HepG2 (cell line): ENCODE data around the gene HOXB5. TPM values are rescaled to one million over a fixed set of nuclear protein-coding genes. Genes with fewer than 3 reads are reported as not detected.

Experiments
- ATAC-seq: fragments of 200-7000 bp; cut with Tn5 transposase; 3 replicates; pipeline ENCODE4 v1.9.1; 2020; ENCODE audit warnings: mild to moderate bottlenecking, moderate library complexity
- BruUV-seq: library from RNA; stranded (reverse); fragments of 400-500 nt; replicated peaks from 2 replicates; lab custom pipeline; 2021; lab: Mats Ljungman, UMichigan
- CTCF ChIA-PET: fragments of 300-600 bp; formaldehyde crosslinking; extraction: SDS; loops from one replicate; lab custom pipeline; 2021; ENCODE audit warnings: low total read pairs, inconsistent platforms, low intra/inter-chr PET ratio; lab: Yijun Ruan, JAX
- POLR2A ChIA-PET: fragments of 350-600 bp; sonication (Branson Sonifier 250); formaldehyde crosslinking; loops from one replicate; lab custom pipeline; 2020; ENCODE audit warnings: antibody characterized with exemption, inconsistent platforms; lab: Yijun Ruan, JAX
- DNase-seq: peaks from one replicate; pipeline ENCODE4 v3.0.0-alpha.2; 2015; ENCODE audit warnings: low spot score
- FAIRE-seq: peaks from 3 replicates; lab custom pipeline; 2011; peaks lifted over from hg19 to GRCh38; lab: Jason Lieb, UNC
- H2AFZ ChIP-seq: one replicate; pipeline ENCODE4 v1.6.1; 2011; ENCODE audit warnings: low read length, inconsistent platforms
- H3K27ac ChIP-seq: fragments of 300-600 bp; 3 replicates; pipeline ENCODE4 v1.8.0; 2011; ENCODE audit warnings: mixed run types, mild to moderate bottlenecking, mixed read lengths, low read length, inconsistent platforms; ENCODE audit not compliant: insufficient read depth; ENCODE audit errors: extremely low read length
- H3K27me3 ChIP-seq, 2 experiments: fragments of 200-600 bp in 1 of 2; 2 replicates in 1 of 2; 3 replicates in 1 of 2; pipeline versions ENCODE4 v1.6.0 to v1.8.0; 2011; ENCODE audit warnings: low read length in 2 of 2, mild to moderate bottlenecking in 2 of 2, moderate library complexity in 2 of 2, inconsistent platforms in 1 of 2; ENCODE audit not compliant: insufficient read depth in 2 of 2, control insufficient read depth in 1 of 2
- H3K36me3 ChIP-seq, 2 experiments: fragments of 200-600 bp in 1 of 2; replicated peaks in 1 of 2; 2 replicates in 1 of 2; 3 replicates in 1 of 2; pipeline versions ENCODE4 v1.5.1 to v1.8.0; 2011; ENCODE audit warnings: low read length in 2 of 2, inconsistent platforms in 1 of 2; ENCODE audit not compliant: insufficient read depth in 2 of 2, control insufficient read depth in 1 of 2
- H3K4me1 ChIP-seq: 2 replicates; pipeline ENCODE4 v1.5.1; 2012; ENCODE audit warnings: low read length, inconsistent platforms; ENCODE audit not compliant: insufficient read depth
- H3K4me2 ChIP-seq: 2 replicates; pipeline ENCODE4 v1.6.0; 2011; ENCODE audit warnings: low read depth, low read length, inconsistent platforms
- H3K4me3 ChIP-seq, 3 experiments: fragments of 200-600 bp in 1 of 3; sonication (generic), shearing (Covaris generic) in 1 of 3; replicated peaks in 1 of 3; 2 replicates each; pipeline ENCODE4 v1.5.1; 2011 to 2016; ENCODE audit warnings: low read length in 3 of 3, inconsistent platforms in 2 of 3, low read depth in 2 of 3, mild to moderate bottlenecking in 2 of 3, control low read depth in 1 of 3, mixed read lengths in 1 of 3; ENCODE audit not compliant: insufficient read depth in 1 of 3
- H3K79me2 ChIP-seq: one replicate; pipeline ENCODE4 v1.6.1; 2011; ENCODE audit warnings: low read length, inconsistent platforms; ENCODE audit not compliant: insufficient read depth
- H3K9ac ChIP-seq: 2 replicates; pipeline ENCODE4 v1.6.0; 2011; ENCODE audit warnings: mild to moderate bottlenecking, low read depth, low read length, inconsistent platforms; ENCODE audit not compliant: insufficient read depth
- H3K9me3 ChIP-seq: 2 replicates; pipeline ENCODE4 v1.5.1; 2012; ENCODE audit warnings: mild to moderate bottlenecking, low read length
- H4K20me1 ChIP-seq: 2 replicates; pipeline ENCODE4 v1.6.0; 2011; ENCODE audit warnings: inconsistent platforms, mild to moderate bottlenecking, low read length, moderate library complexity; ENCODE audit not compliant: insufficient read depth
- ETS1 ChIP-seq: sonication (generic); formaldehyde crosslinking; IDR thresholded peaks from 2 replicates; pipeline ENCODE4 v1.4.0; 2020; ENCODE audit warnings: missing genetic modification reagents
- HCFC1 ChIP-seq: fragments of 150-350 bp; IDR thresholded peaks from 2 replicates; pipeline ENCODE4 v1.6.1; 2014; ENCODE audit warnings: low read depth, low read length
- NCOA1 ChIP-seq: sonication (generic); formaldehyde crosslinking; IDR thresholded peaks from 2 replicates; pipeline ENCODE4 v1.9.0; 2021; ENCODE audit warnings: missing genetic modification reagents
- ONECUT2 ChIP-seq: sonication (generic); formaldehyde crosslinking; IDR thresholded peaks from 2 replicates; pipeline ENCODE4 v1.4.0; 2020; ENCODE audit warnings: missing genetic modification reagents
- REL ChIP-seq: sonication (generic); formaldehyde crosslinking; conservative IDR thresholded peaks from 2 replicates; pipeline ENCODE4 v1.8.0; 2022; ENCODE audit warnings: mild to moderate bottlenecking, missing genetic modification reagents, moderate library complexity
- SCMH1 ChIP-seq: sonication (generic); formaldehyde crosslinking; IDR thresholded peaks from 2 replicates; pipeline ENCODE4 v1.9.0; 2021; ENCODE audit warnings: missing genetic modification reagents, mild to moderate bottlenecking, borderline replicate concordance
- SP1 ChIP-seq, 2 experiments: fragments of 450-650 bp in 1 of 2; sonication (generic) in 1 of 2; formaldehyde crosslinking in 1 of 2; IDR thresholded peaks; 2 replicates each; pipeline versions ENCODE4 v1.4.0 to v1.6.1; 2016 to 2020; ENCODE audit warnings: missing genetic modification reagents in 1 of 2
- XBP1 ChIP-seq: sonication (generic); formaldehyde crosslinking; IDR thresholded peaks from 2 replicates; pipeline ENCODE4 v1.5.0; 2020; ENCODE audit warnings: missing genetic modification reagents
- ZBTB1 ChIP-seq: sonication (generic); formaldehyde crosslinking; IDR thresholded peaks from 2 replicates; pipeline ENCODE4 v1.4.0; 2020; ENCODE audit warnings: missing genetic modification reagents, borderline replicate concordance
- ZNF234 ChIP-seq: sonication (generic); formaldehyde crosslinking; conservative IDR thresholded peaks from 2 replicates; pipeline ENCODE4 v1.5.1; 2020; ENCODE audit warnings: mild to moderate bottlenecking, missing genetic modification reagents
- ZNF280D ChIP-seq: sonication (generic); formaldehyde crosslinking; IDR thresholded peaks from 2 replicates; pipeline ENCODE4 v1.5.1; 2020; ENCODE audit warnings: mild to moderate bottlenecking, missing genetic modification reagents
- ZNF503 ChIP-seq: sonication (generic); formaldehyde crosslinking; IDR thresholded peaks from 2 replicates; pipeline ENCODE4 v1.4.0; 2020; ENCODE audit warnings: missing genetic modification reagents
- ZNF557 ChIP-seq: sonication (generic); formaldehyde crosslinking; IDR thresholded peaks from 2 replicates; pipeline ENCODE4 v1.4.0; 2020; ENCODE audit warnings: missing genetic modification reagents
- ZNF577 ChIP-seq: sonication (generic); formaldehyde crosslinking; IDR thresholded peaks from 2 replicates; pipeline ENCODE4 v1.4.0; 2020; ENCODE audit warnings: mild to moderate bottlenecking, low read depth, missing genetic modification reagents, borderline replicate concordance
- ZSCAN5A ChIP-seq: sonication (generic); formaldehyde crosslinking; IDR thresholded peaks from 2 replicates; pipeline ENCODE4 v1.8.0; 2022; ENCODE audit warnings: mild to moderate bottlenecking, missing genetic modification reagents, borderline replicate concordance
- WGBS: methylation state at CpG from one replicate; pipeline ENCODE4 v1.1.6; 2017; ENCODE audit warnings: low lambda C conversion rate; 5-methylcytosine and 5-hydroxymethylcytosine counted together
- in situ Hi-C: cut with HindIII; loops from 2 replicates; pipeline ENCODE4 v1.10.0; 2017; ENCODE audit warnings: low pct_unique_long_range_greater_than_20kb; ENCODE audit not compliant: extremely low pct_ligation_motif_present
- intact Hi-C: fragments of 100-400 bp; cut with micrococcal nuclease; formaldehyde crosslinking; loops from one replicate; pipeline ENCODE4 v1.10.0; 2022; ENCODE audit not compliant: unreplicated experiment
- polyA plus RNA-seq, 8 experiments: library from polyadenylated mRNA; depleted of rRNA in 3 of 8; stranded (reverse) in 7 of 8; unstranded in 1 of 8; fragments of >200 nt; fragmentation: Illumina TruSeq in 4 of 8; extraction: Trizol in 4 of 8; gene quantifications; 2 replicates each; pipeline versions ENCODE4 v1.2.1 to v1.2.3, GENCODE V29; 2011 to 2016; ENCODE audit warnings: low read depth in 4 of 8, missing spikeins in 1 of 8, mixed read lengths in 1 of 8; ENCODE audit not compliant: insufficient read depth in 1 of 8
- total RNA-seq, 5 experiments: library from RNA; depleted of rRNA; stranded (reverse); fragments of >200 nt; fragmentation: Illumina TruSeq; extraction: Trizol; gene quantifications; 2 replicates each; pipeline ENCODE4 v1.2.3, GENCODE V29; 2016; ENCODE audit warnings: low read depth in 1 of 5
- TF ChIP-seq, protein P1 (sequence below): sonication (generic); formaldehyde crosslinking; IDR thresholded peaks from 2 replicates; pipeline ENCODE4 v1.5.0; 2020; ENCODE audit warnings: mild to moderate bottlenecking, missing genetic modification reagents

Gene HOXB5
- total and polyA plus RNA-seq, 2 of the 13 experiments (the other 11 are each of a cell fraction or from before 2014, with no cell fraction given) = not detected

- intact Hi-C loops = no loop called here
- no peak for FAIRE-seq
- TF ChIP-seq ZNF577 (no peak), ETS1 (CRISPR knock-in tag) (no peak), SP1 (IDR thresholded peaks at IDR 0.05) (no peak), SP1 (CRISPR knock-in tag; IDR thresholded peaks at IDR 0.05) (no peak), ZSCAN5A (CRISPR knock-in tag) (no peak), ZBTB1 (CRISPR knock-in tag) (no peak), ZNF503 (CRISPR knock-in tag) (no peak), ZNF557 (no peak), HCFC1 (no peak), SCMH1 (CRISPR knock-in tag) (no peak), NCOA1 (CRISPR knock-in tag) (no peak), ZNF234 (CRISPR knock-in tag) (no peak), ZNF280D (CRISPR knock-in tag) (no peak), XBP1 (CRISPR knock-in tag) (no peak), ONECUT2 (CRISPR knock-in tag) (no peak), REL (CRISPR knock-in tag) (no peak)
- TF ChIP-seq, protein P1, sequence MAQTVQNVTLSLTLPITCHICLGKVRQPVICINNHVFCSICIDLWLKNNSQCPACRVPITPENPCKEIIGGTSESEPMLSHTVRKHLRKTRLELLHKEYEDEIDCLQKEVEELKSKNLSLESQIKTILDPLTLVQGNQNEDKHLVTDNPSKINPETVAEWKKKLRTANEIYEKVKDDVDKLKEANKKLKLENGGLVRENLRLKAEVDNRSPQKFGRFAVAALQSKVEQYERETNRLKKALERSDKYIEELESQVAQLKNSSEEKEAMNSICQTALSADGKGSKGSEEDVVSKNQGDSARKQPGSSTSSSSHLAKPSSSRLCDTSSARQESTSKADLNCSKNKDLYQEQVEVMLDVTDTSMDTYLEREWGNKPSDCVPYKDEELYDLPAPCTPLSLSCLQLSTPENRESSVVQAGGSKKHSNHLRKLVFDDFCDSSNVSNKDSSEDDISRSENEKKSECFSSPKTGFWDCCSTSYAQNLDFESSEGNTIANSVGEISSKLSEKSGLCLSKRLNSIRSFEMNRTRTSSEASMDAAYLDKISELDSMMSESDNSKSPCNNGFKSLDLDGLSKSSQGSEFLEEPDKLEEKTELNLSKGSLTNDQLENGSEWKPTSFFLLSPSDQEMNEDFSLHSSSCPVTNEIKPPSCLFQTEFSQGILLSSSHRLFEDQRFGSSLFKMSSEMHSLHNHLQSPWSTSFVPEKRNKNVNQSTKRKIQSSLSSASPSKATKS (CRISPR knock-in tag) = no peak
Measured at GRCh38 chr17:48629411-48629759, 35.8 kb upstream of the HOXB5 start.

More at GRCh38 chr17:48629411-48629759, 35.8 kb upstream of the HOXB5 start:
- H3K4me1 ChIP-seq = no peaks in the 10 kb centered on the region
- ATAC-seq (no peak), DNase-seq (no peak)
- H2AFZ ChIP-seq = no peak overlapping the region
- H4K20me1 ChIP-seq = no peaks in the 10 kb centered on the region
- ChIA-PET CTCF (no interaction called here), POLR2A (no interaction called here)
- H3K4me3 ChIP-seq = no peak overlapping the region
- no peak overlapping the region for H3K27ac ChIP-seq
- no peaks in the 10 kb centered on the region for H3K36me3 ChIP-seq
- no peak overlapping the region for H3K9ac ChIP-seq
- no peaks in the 10 kb centered on the region for H3K79me2 ChIP-seq
- 8% methylated on average over 5 of the region's 5 CpGs for WGBS
- no peaks in the 10 kb centered on the region for H3K9me3 ChIP-seq
- H3K4me2 ChIP-seq = no peak overlapping the region
- peaks cover 38 to 97% of the 10 kb centered on the region in 2 experiments for H3K27me3 ChIP-seq
- BruUV-seq = no TSS peak
- in situ Hi-C loops = no loop called here
